ENCODE results near the gene SND1. TPM values are rescaled to one million over a fixed set of nuclear protein-coding genes. Genes with fewer than 3 reads are reported as not detected.

Gene SND1
- total and polyA plus RNA-seq, 2 donors (not counting 3 experiments of a cell fraction or from before 2014, with no cell fraction given) = 116 to 249 TPM

DNA sequence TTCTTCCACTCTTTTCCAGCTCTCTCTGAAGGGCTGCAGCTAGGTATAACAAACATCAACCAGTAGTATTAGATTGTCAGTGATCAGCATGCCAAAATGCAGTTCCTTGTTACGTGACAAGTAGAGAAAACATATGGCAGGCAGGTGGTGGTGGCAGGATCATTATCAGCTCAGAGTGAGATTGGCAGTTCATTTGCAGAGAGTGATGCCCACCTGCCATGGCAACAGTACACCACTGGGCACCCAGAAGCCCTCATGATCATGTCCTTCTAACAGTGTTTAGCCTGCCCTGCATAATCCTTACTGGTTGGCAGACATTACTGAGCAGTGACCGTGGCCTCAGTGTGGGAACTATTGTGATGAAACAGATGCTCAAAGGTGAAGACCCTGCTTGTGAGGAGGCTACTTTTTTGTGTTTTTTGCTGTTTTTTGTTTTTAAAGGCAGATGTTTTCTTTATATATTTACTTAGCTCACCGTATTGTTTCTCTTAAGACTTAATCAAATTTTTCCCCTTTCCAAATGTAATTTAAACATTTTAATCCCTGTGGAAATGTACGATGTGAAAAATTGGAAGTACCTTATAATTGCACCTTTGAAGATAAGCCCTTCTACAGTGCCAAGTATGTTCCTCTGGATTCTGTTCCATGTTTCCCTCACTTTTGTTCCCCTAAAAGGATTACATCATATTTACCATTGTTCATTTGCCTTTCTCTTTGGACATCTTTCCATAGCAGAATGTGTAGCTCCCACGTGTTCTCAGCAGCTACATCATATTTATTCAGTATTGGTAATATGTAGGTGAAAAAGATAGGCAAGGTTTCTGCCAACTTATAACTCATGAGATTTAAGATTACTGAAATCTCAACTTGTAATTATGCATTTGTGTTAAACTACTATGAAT is 179.6 kb downstream of the SND1 start:
- Histone ChIP-seq H3K36me3 (ENCODE audit: control insufficient read depth in 2 of 2, extremely low read depth in 1 of 2, insufficient read depth in 2 of 2, low read length in 2 of 2) (no peaks in the 10 kb centered on the region), H3K4me2 (ENCODE audit: insufficient read depth, low read length) (no peak overlapping the region), H3K27ac (ENCODE audit: insufficient read depth, low read depth, low read length) (no peak overlapping the region), H4K20me1 (replicated peaks; ENCODE audit: control insufficient read depth, extremely low read depth, insufficient read depth, low read length) (peaks cover 3% of the 10 kb centered on the region), H3K79me2 (ENCODE audit: control insufficient read depth, insufficient read depth, low read length) (peaks cover 30% of the 10 kb centered on the region), H3K9me3 (replicated peaks; ENCODE audit: control insufficient read depth, insufficient read depth, low read length) (no peaks in the 10 kb centered on the region), H2AFZ (ENCODE audit: low read depth, low read length) (no peak overlapping the region), H3K9me1 (replicated peaks; ENCODE audit: control insufficient read depth, extremely low read depth, insufficient read depth, low read length) (no peaks in the 10 kb centered on the region), H3K9ac (replicated peaks; ENCODE audit: extremely low read depth, insufficient read depth, low read length) (no peak overlapping the region), H3K27me3 (ENCODE audit: control insufficient read depth in 2 of 2, insufficient read depth in 2 of 2, low read length in 2 of 2) (no peaks in the 10 kb centered on the region), H3K4me3 (replicated peaks in 1 of 3; ENCODE audit: insufficient read depth in 1 of 3, low read depth in 1 of 3, low read length in 3 of 3) (no peak overlapping the region), H3K4me1 (ENCODE audit: control insufficient read depth, extremely low read depth, insufficient read depth, low read length) (peaks cover 11% of the 10 kb centered on the region)
- no peak for DNase-seq (ENCODE audit: low read depth, low spot score)
- CTCF ChIA-PET = interaction anchor here (1.0 kb wide), 1 partner anchor 21 kb away, joined by 3 read pairs; no protein-coding TSS in a partner anchor
- intact Hi-C loops (cut with micrococcal nuclease) = no loop called here
- BruUV-seq (replicated peaks) = no TSS peak
- no peak for FAIRE-seq
- dilution Hi-C loops (cut with MboI; ENCODE audit: extremely low pct_ligation_motif_present, low sequenced_read_pairs) = no loop called here
- no peak for TF ChIP-seq JUN (IDR thresholded peaks at IDR 0.05; ENCODE audit: borderline replicate concordance, insufficient read depth, insufficient read length, low read depth)
- TF ChIP-seq EZH2 (IDR thresholded peaks at IDR 0.05; ENCODE audit: borderline replicate concordance, low read depth, low read length, severe bottlenecking) = no peak
- no peak for TF ChIP-seq GATA2 (IDR thresholded peaks at IDR 0.05; ENCODE audit: insufficient read depth, insufficient read length, low read depth, low read length)
- TF ChIP-seq POLR2A (IDR thresholded peaks at IDR 0.05; ENCODE audit: low read depth, low read length) = no peak
- TF ChIP-seq MYC (IDR thresholded peaks at IDR 0.05; ENCODE audit: low read depth, low read length) = no peak
- TF ChIP-seq FOS (IDR thresholded peaks at IDR 0.05; ENCODE audit: borderline replicate concordance, insufficient read depth, low read length) = no peak
- TF ChIP-seq POLR2AphosphoS5 (IDR thresholded peaks at IDR 0.05; ENCODE audit: insufficient read depth, low read depth, low read length) = no peak
- no peak for TF ChIP-seq CTCF (IDR thresholded peaks at IDR 0.05; ENCODE audit: extremely low read depth in 1 of 2, insufficient read depth in 1 of 2, low read depth in 1 of 2, low read length in 2 of 2)
- TF ChIP-seq MAX (IDR thresholded peaks at IDR 0.05; ENCODE audit: insufficient read depth, insufficient read length) = no peak
- POLR2A ChIA-PET = no interaction called here

Data from endothelial cell of umbilical vein (primary cell).